Adipocyte (in vitro differentiated cells): ENCODE results near the gene FZR1.
A peak's percentile ranks its signal among the peaks of the same experiment; 100 is the strongest.

Source experiments
- DNase-seq: peaks from one replicate; pipeline ENCODE4 v3.0.0-alpha.2; 2015; ENCODE audit warnings: low read depth
- H3K27me3 ChIP-seq: replicated peaks from 2 replicates; pipeline ENCODE4 v1.7.0; 2013; ENCODE audit warnings: mild to moderate bottlenecking, low read length, moderate library complexity; ENCODE audit not compliant: control insufficient read depth, insufficient read depth
- H3K36me3 ChIP-seq: 2 replicates; pipeline ENCODE4 v1.7.0; 2013; ENCODE audit warnings: low read length, mild to moderate bottlenecking, moderate library complexity; ENCODE audit not compliant: control insufficient read depth, insufficient read depth, severe bottlenecking
- H3K4me1 ChIP-seq: 2 replicates; pipeline ENCODE4 v1.7.0; 2013; ENCODE audit warnings: mild to moderate bottlenecking, low read length, moderate library complexity; ENCODE audit not compliant: control insufficient read depth, insufficient read depth
- H3K4me3 ChIP-seq: 2 replicates; pipeline ENCODE4 v1.7.0; 2013; ENCODE audit warnings: mild to moderate bottlenecking, low read length, moderate library complexity
- H3K9ac ChIP-seq: 2 replicates; pipeline ENCODE4 v1.7.0; 2013; ENCODE audit warnings: mild to moderate bottlenecking, low read length, moderate library complexity
- H3K9me3 ChIP-seq: 2 replicates; pipeline ENCODE4 v1.7.0; 2013; ENCODE audit warnings: mild to moderate bottlenecking, low read length, moderate library complexity; ENCODE audit not compliant: control insufficient read depth

FZR1 gene

DNA sequence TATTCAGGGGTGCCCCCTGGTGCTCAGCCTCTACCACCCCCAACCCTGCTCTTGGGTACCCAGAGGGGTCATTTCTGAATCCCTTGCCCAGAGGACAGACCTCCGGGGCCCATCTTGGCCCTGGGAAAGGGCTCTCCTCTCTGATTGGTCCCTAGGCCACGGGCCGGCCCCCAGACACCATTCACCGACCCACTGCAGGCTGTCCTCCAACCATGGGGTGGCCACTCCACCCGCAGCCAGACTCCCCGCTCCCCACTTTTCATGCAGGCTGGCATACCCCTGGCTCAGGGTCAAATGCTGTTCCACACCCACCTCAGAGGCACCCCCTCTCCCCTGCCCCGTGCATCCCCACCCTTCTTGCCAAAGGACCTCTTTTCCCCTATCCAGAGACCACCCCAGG is 40.6 kb upstream of the FZR1 start:
- no peaks in the 10 kb centered on the region for H3K27me3 ChIP-seq

GRCh38 chr19:3466635-3467034 is 39.5 kb upstream of the FZR1 start:
- H3K9ac ChIP-seq: peak overlapping the region; percentile 53
- no peak for DNase-seq
- no peaks in the 10 kb centered on the region for H3K27me3 ChIP-seq
- peaks cover 11% of the 10 kb centered on the region for H3K4me1 ChIP-seq
- H3K36me3 ChIP-seq: peaks cover 16% of the 10 kb centered on the region
- H3K4me3 ChIP-seq: no peak overlapping the region
- H3K9me3 ChIP-seq: no peaks in the 10 kb centered on the region

More for the DNA sequence above, 40.6 kb upstream of the FZR1 start:
- Histone ChIP-seq H3K4me3 (no peak overlapping the region), H3K36me3 (peaks cover 22% of the 10 kb centered on the region), H3K4me1 (peaks cover 11% of the 10 kb centered on the region), H3K9me3 (no peaks in the 10 kb centered on the region), H3K9ac (no peak overlapping the region)
- DNase-seq: no peak

DNA sequence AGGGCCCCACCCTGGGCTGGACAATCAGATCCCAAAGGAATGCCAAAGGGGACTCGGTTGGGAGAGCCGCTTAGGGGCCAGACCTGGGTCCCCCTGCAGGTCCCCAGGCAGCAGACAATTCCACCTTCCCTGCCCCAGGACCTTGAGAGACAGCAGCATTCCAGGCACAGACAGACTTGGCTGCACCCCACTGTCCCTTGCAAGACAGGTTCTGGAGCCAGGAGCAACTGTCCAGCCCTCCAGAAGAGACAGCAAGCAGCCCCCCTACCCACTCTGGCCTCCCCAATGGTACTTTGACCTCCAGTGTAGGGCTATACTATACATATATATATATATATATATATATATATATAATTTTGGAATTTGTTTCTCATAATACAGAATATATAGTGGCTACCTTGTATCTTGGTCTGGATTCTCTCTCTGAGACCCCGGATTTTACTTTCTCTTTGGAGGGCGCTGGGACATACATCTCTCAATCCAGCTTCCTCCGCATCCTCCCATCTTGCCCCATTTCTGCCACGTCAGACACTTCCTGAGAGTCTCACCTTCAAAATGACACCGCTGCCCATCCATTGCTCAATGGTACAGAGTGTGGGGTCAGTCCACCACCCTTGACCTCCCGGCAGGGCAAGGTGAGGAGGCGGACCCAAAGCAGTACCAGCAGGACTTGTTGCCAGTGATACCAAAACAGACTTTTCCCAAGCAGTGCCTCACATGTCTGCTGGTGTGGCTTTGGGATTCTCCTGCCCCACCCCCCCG is 38.5 kb upstream of the FZR1 start:
- H3K4me1 ChIP-seq: peaks cover 11% of the 10 kb centered on the region
- H3K27me3 ChIP-seq: no peaks in the 10 kb centered on the region
- H3K4me3 ChIP-seq: no peak overlapping the region
- DNase-seq: no peak
- H3K9me3 ChIP-seq: no peaks in the 10 kb centered on the region
- peaks cover 11% of the 10 kb centered on the region for H3K36me3 ChIP-seq
- no peak overlapping the region for H3K9ac ChIP-seq

DNA sequence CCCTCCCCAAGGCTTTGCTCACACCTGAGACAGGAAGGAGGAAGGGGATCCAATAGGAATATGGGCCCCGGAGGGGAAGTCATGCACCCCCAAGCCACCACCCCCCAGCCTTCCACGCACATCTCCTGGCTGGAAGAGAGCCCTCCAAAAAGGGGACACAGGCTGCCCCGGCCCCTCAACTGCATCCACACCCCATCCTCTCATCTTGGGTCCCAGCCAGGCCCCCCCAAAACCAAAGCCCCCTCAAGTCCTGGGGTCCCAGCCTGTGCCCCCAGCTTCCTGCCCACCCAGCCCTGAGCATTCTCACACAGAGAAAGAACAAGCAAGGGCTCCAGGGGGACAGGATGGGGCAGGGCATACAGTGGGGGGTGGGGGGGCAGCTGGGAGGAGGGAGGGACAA is 37.9 kb upstream of the FZR1 start:
- H3K9ac ChIP-seq: no peak overlapping the region
- no peak overlapping the region for H3K4me3 ChIP-seq
- H3K36me3 ChIP-seq: peaks cover 5% of the 10 kb centered on the region
- peaks cover 11% of the 10 kb centered on the region for H3K4me1 ChIP-seq
- no peaks in the 10 kb centered on the region for H3K27me3 ChIP-seq
- H3K9me3 ChIP-seq: no peaks in the 10 kb centered on the region
- DNase-seq: no peak

- Histone ChIP-seq H3K4me3 (no peak overlapping the region), H3K9ac (no peak overlapping the region), H3K36me3 (peaks cover 4% of the 10 kb centered on the region), H3K27me3 (no peaks in the 10 kb centered on the region), H3K9me3 (no peaks in the 10 kb centered on the region), H3K4me1 (peaks cover 11% of the 10 kb centered on the region)
- no peak for DNase-seq
Observed at GRCh38 chr19:3469638-3470499, 36.2 kb upstream of the FZR1 start.

DNA sequence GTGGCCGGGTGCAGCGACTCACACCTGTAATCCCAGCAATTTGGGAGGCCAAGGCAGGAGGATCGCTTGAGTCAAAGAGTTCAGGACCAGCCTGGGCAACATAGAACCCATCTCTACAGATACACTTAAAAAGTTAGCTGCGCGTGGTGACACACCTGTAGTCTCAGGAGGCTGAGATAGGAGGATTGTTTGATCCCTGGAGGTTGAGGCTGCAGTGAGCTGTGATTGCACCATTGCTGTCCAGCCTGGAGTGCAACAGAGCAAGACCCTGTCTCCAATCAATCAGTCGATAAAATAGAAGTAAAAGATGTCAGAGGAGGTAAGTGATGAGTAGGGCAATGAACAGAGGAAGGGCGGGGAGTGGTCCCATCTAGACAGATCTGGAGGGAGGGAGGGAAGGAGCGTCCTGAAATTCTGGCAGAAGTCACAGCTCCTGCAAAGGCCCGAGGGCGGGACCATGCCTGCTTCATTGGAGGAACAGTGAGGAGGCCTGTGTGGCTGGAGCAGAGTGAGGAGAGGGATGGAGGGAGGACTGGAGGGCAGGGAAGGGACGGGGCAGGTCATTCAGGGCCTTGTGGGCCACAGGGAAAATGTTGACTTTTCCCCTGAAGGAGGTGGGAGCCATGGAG is 35.5 kb upstream of the FZR1 start:
- H3K27me3 ChIP-seq: no peaks in the 10 kb centered on the region
- H3K4me1 ChIP-seq: peaks cover 11% of the 10 kb centered on the region
- H3K36me3 ChIP-seq: peaks cover 4% of the 10 kb centered on the region
- H3K9me3 ChIP-seq: no peaks in the 10 kb centered on the region
- H3K4me3 ChIP-seq: no peak overlapping the region
- H3K9ac ChIP-seq: no peak overlapping the region
- no peak for DNase-seq

- no peaks in the 10 kb centered on the region for H3K36me3 ChIP-seq
- H3K9me3 ChIP-seq: no peaks in the 10 kb centered on the region
- H3K4me1 ChIP-seq: no peaks in the 10 kb centered on the region
- peak; percentile 48 for DNase-seq
- no peak overlapping the region for H3K4me3 ChIP-seq
- peak overlapping the region; percentile 7 for H3K9ac ChIP-seq
- no peaks in the 10 kb centered on the region for H3K27me3 ChIP-seq
Observed at GRCh38 chr19:3471954-3472655, 34.0 kb upstream of the FZR1 start.

DNA sequence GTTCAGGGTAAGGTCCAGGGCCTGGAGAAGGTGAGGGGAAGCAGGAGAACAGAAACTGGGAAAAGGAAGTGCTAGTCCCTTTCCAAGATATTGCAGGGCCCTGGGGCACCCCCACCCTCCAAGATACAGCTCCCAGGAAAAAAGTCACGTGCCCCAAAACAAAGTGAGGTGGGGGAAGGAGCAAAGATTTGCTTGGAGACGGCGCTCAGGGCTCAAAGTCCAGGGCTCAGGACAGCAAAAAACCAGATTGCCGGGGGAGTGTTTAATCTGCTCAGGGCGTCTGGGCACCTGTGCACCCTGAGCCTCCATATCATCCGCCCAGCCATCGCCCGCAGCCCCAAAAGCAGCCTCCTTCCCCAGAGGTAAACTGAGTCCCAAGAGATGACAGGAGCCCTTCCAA is 32.1 kb upstream of the FZR1 start:
- no peaks in the 10 kb centered on the region for H3K36me3 ChIP-seq

GRCh38 chr19:3474614-3475013 is 31.5 kb upstream of the FZR1 start:
- no peak for DNase-seq
- H3K36me3 ChIP-seq: no peaks in the 10 kb centered on the region
- H3K9me3 ChIP-seq: no peaks in the 10 kb centered on the region
- H3K27me3 ChIP-seq: peaks cover 12% of the 10 kb centered on the region
- no peak overlapping the region for H3K9ac ChIP-seq
- no peak overlapping the region for H3K4me3 ChIP-seq
- H3K4me1 ChIP-seq: no peaks in the 10 kb centered on the region

More for the DNA sequence above, 32.1 kb upstream of the FZR1 start:
- peaks cover 8% of the 10 kb centered on the region for H3K27me3 ChIP-seq
- H3K4me1 ChIP-seq: no peaks in the 10 kb centered on the region
- H3K9ac ChIP-seq: no peak overlapping the region
- DNase-seq: no peak
- H3K4me3 ChIP-seq: no peak overlapping the region
- no peaks in the 10 kb centered on the region for H3K9me3 ChIP-seq

DNA sequence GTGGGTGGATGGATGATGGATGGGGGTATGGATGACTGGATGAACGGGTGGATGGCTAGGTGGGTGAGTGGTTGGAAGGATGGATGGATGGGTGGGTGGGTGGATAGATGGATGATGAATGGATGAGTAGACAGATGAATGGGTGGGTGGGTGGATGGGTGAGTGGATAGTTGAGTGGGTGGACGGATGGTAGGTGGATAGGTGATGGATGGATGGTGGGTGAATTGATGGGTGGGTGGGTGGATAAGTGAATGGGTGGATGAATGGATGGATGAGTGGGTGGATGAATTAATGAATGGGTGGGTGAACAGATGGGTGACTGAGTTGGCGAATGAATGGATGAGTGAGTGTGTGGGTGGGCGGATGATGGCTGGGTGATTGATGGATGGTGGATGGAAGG is 30.7 kb upstream of the FZR1 start:
- H3K4me1 ChIP-seq: no peaks in the 10 kb centered on the region
- no peak overlapping the region for H3K9ac ChIP-seq
- H3K27me3 ChIP-seq: peaks cover 14% of the 10 kb centered on the region
- no peak for DNase-seq
- no peaks in the 10 kb centered on the region for H3K9me3 ChIP-seq
- no peak overlapping the region for H3K4me3 ChIP-seq
- no peaks in the 10 kb centered on the region for H3K36me3 ChIP-seq

DNA sequence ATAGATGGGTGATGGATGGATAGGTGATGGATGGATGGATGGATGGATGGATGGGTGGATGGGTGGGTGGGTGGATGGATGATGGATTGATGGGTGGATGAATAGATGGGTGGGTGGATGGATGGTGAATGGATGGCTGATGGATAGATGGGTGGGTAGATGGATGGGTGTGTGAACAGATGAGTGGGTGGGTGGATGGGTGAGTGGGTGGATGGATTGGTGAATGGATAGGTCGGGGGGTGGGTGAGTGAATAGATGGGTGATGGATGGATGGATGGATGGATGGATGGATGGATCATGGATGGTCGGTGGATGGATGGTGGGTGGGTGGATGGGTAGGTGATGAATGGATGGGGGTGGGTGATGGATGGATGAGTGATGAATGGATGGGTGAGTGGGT is 29.3 kb upstream of the FZR1 start:
- no peak for DNase-seq
- Histone ChIP-seq H3K27me3 (peaks cover 25% of the 10 kb centered on the region), H3K4me3 (no peak overlapping the region), H3K36me3 (no peaks in the 10 kb centered on the region), H3K4me1 (no peaks in the 10 kb centered on the region), H3K9me3 (no peaks in the 10 kb centered on the region), H3K9ac (no peak overlapping the region)
